ENCODE results near the gene LIPH.
"Not testable (repeated sequence)": the region's sequence is repeated elsewhere in the genome, so short reads cannot be mapped to it uniquely, and the experiment has no call there.

LIPH gene

DNA sequence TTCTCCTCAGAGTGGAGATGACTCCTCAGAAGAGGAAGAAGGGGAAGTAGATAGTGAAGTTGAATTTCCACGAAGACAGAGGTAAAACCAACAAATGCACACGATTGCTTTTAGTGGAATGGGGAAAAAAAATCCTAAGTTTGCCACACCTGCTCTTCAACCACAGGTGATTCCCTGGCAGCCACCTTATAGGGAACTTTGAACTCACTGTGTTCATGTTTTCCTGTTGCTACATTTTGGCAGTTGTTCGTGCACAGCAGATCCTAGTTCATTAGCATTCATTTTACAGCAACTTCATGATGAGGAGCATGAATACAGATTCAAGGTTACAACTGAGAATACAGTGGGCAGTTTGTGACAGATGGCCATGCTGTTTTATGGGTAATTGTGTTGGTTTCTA lies 75.1 kb downstream of the LIPH start:
- H3K4me1 ChIP-seq: no peaks in the 10 kb centered on the region
- H3K36me3 ChIP-seq: peaks cover 56% of the 10 kb centered on the region
- no peak overlapping the region for H3K4me3 ChIP-seq (ENCODE audit: low read depth, low read length)
- TF ChIP-seq, protein P1, sequence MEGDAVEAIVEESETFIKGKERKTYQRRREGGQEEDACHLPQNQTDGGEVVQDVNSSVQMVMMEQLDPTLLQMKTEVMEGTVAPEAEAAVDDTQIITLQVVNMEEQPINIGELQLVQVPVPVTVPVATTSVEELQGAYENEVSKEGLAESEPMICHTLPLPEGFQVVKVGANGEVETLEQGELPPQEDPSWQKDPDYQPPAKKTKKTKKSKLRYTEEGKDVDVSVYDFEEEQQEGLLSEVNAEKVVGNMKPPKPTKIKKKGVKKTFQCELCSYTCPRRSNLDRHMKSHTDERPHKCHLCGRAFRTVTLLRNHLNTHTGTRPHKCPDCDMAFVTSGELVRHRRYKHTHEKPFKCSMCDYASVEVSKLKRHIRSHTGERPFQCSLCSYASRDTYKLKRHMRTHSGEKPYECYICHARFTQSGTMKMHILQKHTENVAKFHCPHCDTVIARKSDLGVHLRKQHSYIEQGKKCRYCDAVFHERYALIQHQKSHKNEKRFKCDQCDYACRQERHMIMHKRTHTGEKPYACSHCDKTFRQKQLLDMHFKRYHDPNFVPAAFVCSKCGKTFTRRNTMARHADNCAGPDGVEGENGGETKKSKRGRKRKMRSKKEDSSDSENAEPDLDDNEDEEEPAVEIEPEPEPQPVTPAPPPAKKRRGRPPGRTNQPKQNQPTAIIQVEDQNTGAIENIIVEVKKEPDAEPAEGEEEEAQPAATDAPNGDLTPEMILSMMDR (IDR thresholded peaks at IDR 0.05; ENCODE audit: low read depth, low read length): no peak
- no peaks in the 10 kb centered on the region for H3K27me3 ChIP-seq
- DNase-seq: no peak
- H3K9me3 ChIP-seq: no peaks in the 10 kb centered on the region

- DNase-seq; H3K27me3 ChIP-seq; H3K4me1 ChIP-seq; H3K4me3 ChIP-seq (ENCODE audit: low read depth, low read length); H3K9me3 ChIP-seq: not testable (repeated sequence)
- H3K36me3 ChIP-seq: peaks cover 34% of the 10 kb centered on the region
Measured at GRCh38 chr3:185474922-185475321, 77.5 kb downstream of the LIPH start.

GRCh38 chr3:185473290-185473815 lies 79.0 kb downstream of the LIPH start:
- Histone ChIP-seq H3K9me3 (no peaks in the 10 kb centered on the region), H3K4me1 (no peaks in the 10 kb centered on the region), H3K36me3 (peaks cover 36% of the 10 kb centered on the region), H3K27me3 (no peaks in the 10 kb centered on the region), H3K4me3 (ENCODE audit: low read depth, low read length) (no peak overlapping the region)
- no peak for DNase-seq
- TF ChIP-seq, protein P1 (IDR thresholded peaks at IDR 0.05; ENCODE audit: low read depth, low read length): no peak

DNA sequence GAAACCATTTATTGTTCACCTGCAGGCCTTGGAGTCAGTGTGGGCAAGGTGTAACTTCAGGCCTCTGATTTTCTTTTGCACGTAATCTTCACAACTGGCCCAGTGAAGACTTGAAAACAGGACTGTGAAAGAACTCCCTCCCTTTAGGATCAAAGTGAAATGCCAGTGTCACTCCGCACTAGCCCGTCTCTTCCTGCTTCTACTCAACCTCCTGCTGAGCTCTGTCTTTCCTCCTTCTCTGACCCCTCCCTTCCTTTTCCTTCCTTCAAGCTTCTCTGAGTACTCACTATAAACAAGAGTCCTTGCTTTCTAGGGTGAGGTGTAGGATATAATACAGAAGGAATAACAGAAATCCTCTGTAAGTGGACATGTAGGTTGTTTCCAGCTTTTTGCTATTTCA lies 82.1 kb downstream of the LIPH start:
- no peak for DNase-seq
- TF ChIP-seq, protein P1 (IDR thresholded peaks at IDR 0.05; ENCODE audit: low read depth, low read length): no peak

DNA sequence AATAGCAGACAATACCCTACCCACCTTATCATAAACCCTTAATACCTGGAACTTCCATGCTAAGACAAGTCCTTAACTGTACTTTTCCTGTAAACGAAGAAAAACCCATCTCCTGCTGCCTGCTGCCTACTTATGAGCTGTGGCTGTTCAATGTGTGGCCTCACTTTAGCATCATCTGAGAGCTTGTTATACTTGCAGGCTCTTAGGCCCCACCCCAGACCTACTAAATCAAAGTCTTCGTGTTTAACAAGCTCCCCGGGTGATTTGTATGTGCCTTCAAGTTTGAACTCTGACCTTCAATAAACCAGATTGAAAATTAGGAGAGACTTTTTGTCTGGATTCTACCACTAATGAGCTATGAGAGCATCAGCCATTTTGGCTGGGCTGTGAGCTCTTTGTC lies 82.8 kb downstream of the LIPH start:
- DNase-seq: no peak
- H3K27me3 ChIP-seq: no peaks in the 10 kb centered on the region
- no peaks in the 10 kb centered on the region for H3K9me3 ChIP-seq
- peaks cover 43% of the 10 kb centered on the region for H3K36me3 ChIP-seq
- H3K4me1 ChIP-seq: no peaks in the 10 kb centered on the region
- TF ChIP-seq, protein P1 (IDR thresholded peaks at IDR 0.05; ENCODE audit: low read depth, low read length): no peak
- H3K4me3 ChIP-seq (ENCODE audit: low read depth, low read length): no peak overlapping the region

More for the DNA sequence above, 82.1 kb downstream of the LIPH start:
- Histone ChIP-seq H3K27me3 (no peaks in the 10 kb centered on the region), H3K36me3 (peaks cover 48% of the 10 kb centered on the region), H3K4me3 (ENCODE audit: low read depth, low read length) (no peak overlapping the region), H3K4me1 (no peaks in the 10 kb centered on the region), H3K9me3 (no peaks in the 10 kb centered on the region)

- not testable (repeated sequence) for H3K9me3 ChIP-seq; H3K4me3 ChIP-seq (ENCODE audit: low read depth, low read length); H3K4me1 ChIP-seq; DNase-seq; H3K27me3 ChIP-seq
- H3K36me3 ChIP-seq: peaks cover 25% of the 10 kb centered on the region
Measured at GRCh38 chr3:185466123-185466522, 86.3 kb downstream of the LIPH start.

DNA sequence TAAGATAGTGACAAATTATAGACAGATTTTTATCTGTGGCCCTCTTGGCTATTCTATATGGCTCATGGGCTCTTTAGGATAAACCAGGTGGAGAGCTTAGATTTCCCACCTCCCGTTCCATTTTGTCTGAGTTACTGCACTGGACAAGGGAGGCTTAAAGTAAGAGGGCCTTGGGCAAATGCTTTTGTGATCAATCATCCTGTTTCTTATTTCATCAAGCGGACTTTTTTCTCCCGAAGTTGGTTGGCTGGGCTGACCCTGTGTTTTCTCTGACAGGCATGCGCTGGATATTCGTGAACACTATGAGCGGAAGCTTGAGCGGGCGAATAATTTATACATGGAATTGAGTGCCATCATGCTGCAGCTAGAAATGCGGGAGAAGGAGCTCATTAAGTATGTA lies 86.9 kb downstream of the LIPH start:
- Histone ChIP-seq H3K36me3 (peaks cover 25% of the 10 kb centered on the region), H3K27me3 (no peaks in the 10 kb centered on the region), H3K4me3 (ENCODE audit: low read depth, low read length) (no peak overlapping the region), H3K4me1 (no peaks in the 10 kb centered on the region), H3K9me3 (no peaks in the 10 kb centered on the region)
- no peak for DNase-seq
- TF ChIP-seq, protein P1 (IDR thresholded peaks at IDR 0.05; ENCODE audit: low read depth, low read length): no peak

Data from BE2C (cell line).